AG09309 (cell line): ENCODE measurements around the gene PNMA1.

Source experiments
- DNase-seq: peaks from one replicate; pipeline ENCODE4 v3.0.0-alpha.2; 2010; ENCODE audit warnings: low read depth
- H3K4me3 ChIP-seq: 2 replicates; pipeline ENCODE4 v1.5.1; 2011; ENCODE audit warnings: mild to moderate bottlenecking, low read depth, low read length, moderate library complexity; ENCODE audit not compliant: control insufficient read depth
- CTCF ChIP-seq: IDR thresholded peaks from 2 replicates; pipeline ENCODE4 v1.5.1; 2011; ENCODE audit warnings: mild to moderate bottlenecking, low read depth, low read length, inconsistent platforms; ENCODE audit not compliant: insufficient read depth, control insufficient read depth; ENCODE audit errors: missing control alignments

Gene PNMA1

GRCh38 chr14:73700325-73700724 lies 13.9 kb downstream of the PNMA1 start:
- no peak for TF ChIP-seq CTCF
- no peak for DNase-seq
- H3K4me3 ChIP-seq: no peak overlapping the region

GRCh38 chr14:73696466-73697400 lies 17.5 kb downstream of the PNMA1 start:
- no peak for TF ChIP-seq CTCF
- no peak overlapping the region for H3K4me3 ChIP-seq
- peak; percentile 32 for DNase-seq

GRCh38 chr14:73695997-73696396 lies 18.2 kb downstream of the PNMA1 start:
- no peak for TF ChIP-seq CTCF
- H3K4me3 ChIP-seq: no peak overlapping the region
- no peak for DNase-seq

GRCh38 chr14:73695082-73695481 lies 19.1 kb downstream of the PNMA1 start:
- H3K4me3 ChIP-seq: no peak overlapping the region
- no peak for TF ChIP-seq CTCF
- no peak for DNase-seq

- no peak overlapping the region for H3K4me3 ChIP-seq
- no peak for TF ChIP-seq CTCF
- no peak for DNase-seq
Observed at GRCh38 chr14:73694083-73694482, 20.1 kb downstream of the PNMA1 start.

GRCh38 chr14:73686901-73687300 lies 27.3 kb downstream of the PNMA1 start:
- no peak for TF ChIP-seq CTCF
- H3K4me3 ChIP-seq: no peak overlapping the region
- DNase-seq: no peak
